Keratinocyte (primary cell): Measurements from ENCODE around the gene FNBP1. TPM values are rescaled to one million over a fixed set of nuclear protein-coding genes. Genes with fewer than 3 reads are reported as not detected.
"Not testable (repeated sequence)": the region's sequence is repeated elsewhere in the genome, so short reads cannot be mapped to it uniquely, and the experiment has no call there.

Source experiments
- DNase-seq: peaks from one replicate; pipeline ENCODE4 v3.0.0-alpha.2; 2011; ENCODE audit warnings: low read depth, missing footprints, low spot score
- FAIRE-seq: peaks from 2 replicates; lab custom pipeline; 2011; peaks lifted over from hg19 to GRCh38; lab: Jason Lieb, UNC
- H2AFZ ChIP-seq: 2 replicates; pipeline ENCODE4 v1.6.0; 2012; ENCODE audit warnings: low read length, control low read depth, inconsistent platforms; ENCODE audit not compliant: control insufficient read depth
- H3K27ac ChIP-seq: 2 replicates; pipeline ENCODE4 v1.5.1; 2011; ENCODE audit warnings: low read length; ENCODE audit not compliant: control insufficient read depth, insufficient read depth
- H3K27me3 ChIP-seq: 3 replicates; pipeline ENCODE4 v1.6.0; 2011; ENCODE audit warnings: low read length; ENCODE audit not compliant: control insufficient read depth, insufficient read depth; ENCODE audit errors: extremely low read depth
- H3K36me3 ChIP-seq, 2 experiments: 2 replicates in 1 of 2; 3 replicates in 1 of 2; pipeline ENCODE4 v1.5.1; 2011; ENCODE audit warnings: low read length in 2 of 2, mild to moderate bottlenecking in 1 of 2; ENCODE audit not compliant: control insufficient read depth in 2 of 2, insufficient read depth in 2 of 2; ENCODE audit errors: extremely low read depth in 1 of 2
- H3K4me1 ChIP-seq: 3 replicates; pipeline ENCODE4 v1.5.1; 2011; ENCODE audit warnings: low read length; ENCODE audit not compliant: control insufficient read depth, insufficient read depth; ENCODE audit errors: extremely low read depth
- H3K4me2 ChIP-seq: 3 replicates; pipeline ENCODE4 v1.6.0; 2011; ENCODE audit warnings: low read depth, low read length; ENCODE audit not compliant: control insufficient read depth, insufficient read depth; ENCODE audit errors: extremely low read depth
- H3K4me3 ChIP-seq, 3 experiments: fragments of 200-600 bp in 1 of 3; sonication (generic) in 1 of 3; 2 replicates in 2 of 3; 3 replicates in 1 of 3; pipeline ENCODE4 v1.5.1; 2011 to 2016; ENCODE audit warnings: low read length in 3 of 3, mild to moderate bottlenecking in 3 of 3, control low read depth in 2 of 3, inconsistent platforms in 1 of 3, low read depth in 1 of 3, mixed read lengths in 1 of 3, mixed run types in 1 of 3, moderate library complexity in 1 of 3; ENCODE audit not compliant: control insufficient read depth in 2 of 3, insufficient read depth in 2 of 3; ENCODE audit errors: extremely low read depth in 1 of 3
- H3K79me2 ChIP-seq: 2 replicates; pipeline ENCODE4 v1.6.0; 2012; ENCODE audit warnings: low read length; ENCODE audit not compliant: control insufficient read depth, insufficient read depth
- H3K9ac ChIP-seq: 3 replicates; pipeline ENCODE4 v1.6.0; 2011; ENCODE audit warnings: low read length; ENCODE audit not compliant: control insufficient read depth, insufficient read depth; ENCODE audit errors: extremely low read depth
- H3K9me1 ChIP-seq: 3 replicates; pipeline ENCODE4 v1.6.0; 2011; ENCODE audit warnings: low read length; ENCODE audit not compliant: control insufficient read depth, insufficient read depth; ENCODE audit errors: extremely low read depth
- H3K9me3 ChIP-seq: 2 replicates; pipeline ENCODE4 v1.5.1; 2012; ENCODE audit warnings: low read depth, low read length; ENCODE audit not compliant: control insufficient read depth
- H4K20me1 ChIP-seq: 3 replicates; pipeline ENCODE4 v1.6.0; 2011; ENCODE audit warnings: low read length; ENCODE audit not compliant: control insufficient read depth, insufficient read depth; ENCODE audit errors: extremely low read depth
- CTCF ChIP-seq, 3 experiments: IDR thresholded peaks in 1 of 3; conservative IDR thresholded peaks in 1 of 3; optimal IDR thresholded peaks in 1 of 3; 2 replicates in 2 of 3; 3 replicates in 1 of 3; pipeline versions ENCODE3 to v1.5.1; 2011; ENCODE audit warnings: low read length in 3 of 3, mild to moderate bottlenecking in 3 of 3, moderate library complexity in 2 of 3, control low read depth in 1 of 3, inconsistent platforms in 1 of 3; ENCODE audit not compliant: insufficient read depth in 2 of 3; ENCODE audit errors: extremely low read depth in 1 of 3
- EZH2 ChIP-seq: IDR thresholded peaks from one replicate; pipeline ENCODE4 v1.6.1; 2012; ENCODE audit warnings: inconsistent platforms, mild to moderate bottlenecking, low read length, moderate library complexity
- dilution Hi-C: fragments of 300-500 bp; cut with MboI; formaldehyde crosslinking; loops from one replicate; pipeline ENCODE4 v1.7.0; 2020; ENCODE audit warnings: low sequenced_read_pairs; ENCODE audit not compliant: extremely low pct_ligation_motif_present
- polyA plus RNA-seq, 5 experiments: library from polyadenylated mRNA; depleted of rRNA in 3 of 5; stranded (reverse) in 3 of 5; stranded (forward) in 1 of 5; unstranded in 1 of 5; fragments of >200 nt; gene quantifications; 1 replicate in 1 of 5; 2 replicates in 3 of 5; 3 replicates in 1 of 5; pipeline versions ENCODE4 v1.2.1 to v1.2.3, GENCODE V29; 2011 to 2012; ENCODE audit warnings: missing spikeins in 2 of 5, low read depth in 1 of 5, low replicate concordance in 1 of 5

The FNBP1 gene
- polyA plus RNA-seq, 1 donor (not counting 4 experiments of a cell fraction or from before 2014, with no cell fraction given), result 9.6 TPM

GRCh38 chr9:129994882-129995281, 48.1 kb downstream of the FNBP1 start:
- no peak overlapping the region for H2AFZ ChIP-seq
- H3K27ac ChIP-seq, result no peak overlapping the region
- no peaks in the 10 kb centered on the region for H3K9me1 ChIP-seq
- TF ChIP-seq CTCF (optimal IDR thresholded peaks at IDR 0.05 in 1 of 3, IDR thresholded peaks at IDR 0.05 in 1 of 3, conservative IDR thresholded peaks at IDR 0.05 in 1 of 3; ENCODE audit: extremely low read depth in 1 of 3, insufficient read depth in 2 of 3, low read length in 3 of 3) (no peak), EZH2 (no peak)
- no peak overlapping the region for H3K4me2 ChIP-seq
- H3K79me2 ChIP-seq, result no peaks in the 10 kb centered on the region
- FAIRE-seq (no peak), DNase-seq (no peak)
- dilution Hi-C loops, result no loop called here
- H3K27me3 ChIP-seq, result no peaks in the 10 kb centered on the region
- no peaks in the 10 kb centered on the region for H4K20me1 ChIP-seq
- H3K36me3 ChIP-seq, result no peaks in the 10 kb centered on the region
- no peaks in the 10 kb centered on the region for H3K9me3 ChIP-seq
- H3K4me1 ChIP-seq, result peaks cover 15% of the 10 kb centered on the region
- no peak overlapping the region for H3K4me3 ChIP-seq
- H3K9ac ChIP-seq, result no peak overlapping the region

GRCh38 chr9:129991139-129991538, 51.9 kb downstream of the FNBP1 start:
- H2AFZ ChIP-seq, H4K20me1 ChIP-seq, H3K9me3 ChIP-seq, dilution Hi-C loops, H3K9ac ChIP-seq, H3K79me2 ChIP-seq, H3K4me3 ChIP-seq, H3K9me1 ChIP-seq, H3K4me2 ChIP-seq, H3K27ac ChIP-seq, H3K27me3 ChIP-seq, FAIRE-seq, DNase-seq, H3K36me3 ChIP-seq: not testable (repeated sequence)
- peaks cover 25% of the 10 kb centered on the region for H3K4me1 ChIP-seq

- no peak overlapping the region for H3K4me2 ChIP-seq
- H3K27ac ChIP-seq, result no peak overlapping the region
- no peaks in the 10 kb centered on the region for H3K9me3 ChIP-seq
- H3K4me3 ChIP-seq, result no peak overlapping the region
- FAIRE-seq (no peak), DNase-seq (no peak)
- TF ChIP-seq CTCF (optimal IDR thresholded peaks at IDR 0.05 in 1 of 3, IDR thresholded peaks at IDR 0.05 in 1 of 3, conservative IDR thresholded peaks at IDR 0.05 in 1 of 3; ENCODE audit: extremely low read depth in 1 of 3, insufficient read depth in 2 of 3, low read length in 3 of 3) (no peak), EZH2 (no peak)
- no peaks in the 10 kb centered on the region for H3K27me3 ChIP-seq
- no peaks in the 10 kb centered on the region for H3K36me3 ChIP-seq
- H2AFZ ChIP-seq, result no peak overlapping the region
- H3K9ac ChIP-seq, result no peak overlapping the region
- H3K4me1 ChIP-seq, result peaks cover 19% of the 10 kb centered on the region
- dilution Hi-C loops, result no loop called here
- H4K20me1 ChIP-seq, result no peaks in the 10 kb centered on the region
- H3K79me2 ChIP-seq, result no peaks in the 10 kb centered on the region
- H3K9me1 ChIP-seq, result no peaks in the 10 kb centered on the region
Observed at GRCh38 chr9:129990269-129991010, 52.5 kb downstream of the FNBP1 start.
